A549 (cell line): Measurements from ENCODE around the gene CFLAR.

Source experiments
- HMGXB4 ChIP-seq: fragments of 250-450 bp; sonication (Bioruptor Pico); IDR thresholded peaks from 2 replicates; pipeline ENCODE4 v1.5.0; 2021; ENCODE audit warnings: mild to moderate bottlenecking, moderate library complexity, borderline replicate concordance
- RAD21 ChIP-seq, 2 experiments: fragments of >200 bp in 1 of 2; sonication (Bioruptor Twin) in 1 of 2; formaldehyde crosslinking in 1 of 2; IDR thresholded peaks in 1 of 2; conservative IDR thresholded peaks in 1 of 2; 2 replicates in 1 of 2; 3 replicates in 1 of 2; pipeline ENCODE4 v1.6.1; 2012 to 2018; ENCODE audit warnings: inconsistent platforms in 1 of 2
- TP53 ChIP-seq: fragments of 250-450 bp; sonication (Bioruptor Pico); IDR thresholded peaks from 2 replicates; pipeline ENCODE4 v1.5.0; 2021; ENCODE audit warnings: mild to moderate bottlenecking, moderate library complexity
- ZSCAN20 ChIP-seq: fragments of 250-450 bp; sonication (Bioruptor Pico); IDR thresholded peaks from 2 replicates; pipeline ENCODE4 v1.8.0; 2022; ENCODE audit warnings: mild to moderate bottlenecking, moderate library complexity

DNA sequence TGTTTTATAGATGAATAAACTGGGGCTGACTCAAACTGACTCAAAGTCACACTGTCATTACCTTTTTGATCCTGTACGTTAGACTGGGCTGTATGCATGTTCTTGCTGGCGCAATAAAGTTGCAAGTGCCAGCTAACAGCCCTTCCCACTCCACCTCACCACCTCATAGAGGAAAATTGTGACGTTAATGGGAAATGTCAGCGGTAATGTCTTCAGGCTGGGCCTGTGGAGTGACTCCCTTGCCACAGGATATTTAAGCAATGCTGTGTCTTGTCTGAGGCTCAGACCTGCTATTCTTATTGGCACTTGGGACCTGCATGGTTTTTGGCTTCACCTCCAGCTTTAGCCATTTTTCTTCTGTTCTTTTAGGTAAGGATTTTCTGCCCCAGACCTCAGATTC is 41.7 kb downstream of the CFLAR start:
- no peak for TF ChIP-seq ZSCAN20 (CRISPR knock-in tag)
- no peak for TF ChIP-seq HMGXB4 (CRISPR knock-in tag)
- TF ChIP-seq RAD21 (conservative IDR thresholded peaks at IDR 0.05 in 1 of 2, IDR thresholded peaks at IDR 0.05 in 1 of 2): no peak
- TF ChIP-seq TP53 (CRISPR knock-in tag): no peak
